Liver (tissue), 9 donors: ENCODE measurements around the gene RBM47. TPM values are rescaled to one million over a fixed set of nuclear protein-coding genes. Genes with fewer than 3 reads are reported as not detected.

Experiments used
- DNase-seq: peaks from one replicate; pipeline ENCODE4 v3.0.0-alpha.2; 2017; ENCODE audit warnings: low spot score
- H3K27ac ChIP-seq, 2 donors: one replicate each; pipeline ENCODE4 v1.7.0; 2013; ENCODE audit warnings: inconsistent platforms in 2 of 2, low read length in 2 of 2, control low read depth in 1 of 2, low read depth in 1 of 2, mild to moderate bottlenecking in 1 of 2
- H3K27me3 ChIP-seq, 4 donors: one replicate each; pipeline versions ENCODE4 v1.6.1 to v1.7.0; 2013; ENCODE audit warnings: low read length in 3 of 4, inconsistent platforms in 1 of 4, mild to moderate bottlenecking in 1 of 4, moderate library complexity in 1 of 4; ENCODE audit not compliant: control insufficient read depth in 4 of 4, insufficient read depth in 4 of 4
- H3K36me3 ChIP-seq, 4 donors: one replicate each; pipeline versions ENCODE4 v1.6.1 to v1.7.0; 2013; ENCODE audit warnings: low read length in 3 of 4, mild to moderate bottlenecking in 3 of 4, low read depth in 1 of 4, moderate library complexity in 1 of 4; ENCODE audit not compliant: control insufficient read depth in 4 of 4, insufficient read depth in 3 of 4
- H3K4me1 ChIP-seq, 4 donors: one replicate each; pipeline versions ENCODE4 v1.6.1 to v1.7.0; 2013; ENCODE audit warnings: low read length in 3 of 4, mild to moderate bottlenecking in 3 of 4, moderate library complexity in 1 of 4; ENCODE audit not compliant: control insufficient read depth in 4 of 4, insufficient read depth in 4 of 4
- H3K4me3 ChIP-seq, 3 donors: one replicate each; pipeline versions ENCODE4 v1.6.1 to v1.7.0; 2013; ENCODE audit warnings: low read length in 3 of 3, control low read depth in 1 of 3, low read depth in 1 of 3, mild to moderate bottlenecking in 1 of 3
- H3K9ac ChIP-seq, 2 donors: one replicate each; pipeline ENCODE4 v1.7.0; 2013; ENCODE audit warnings: low read length in 2 of 2, mild to moderate bottlenecking in 2 of 2, moderate library complexity in 2 of 2, control low read depth in 1 of 2, low read depth in 1 of 2
- H3K9me3 ChIP-seq, 4 donors: one replicate each; pipeline versions ENCODE4 v1.6.1 to v1.7.0; 2013; ENCODE audit warnings: low read length in 3 of 4; ENCODE audit not compliant: control insufficient read depth in 4 of 4
- ATF3 ChIP-seq: IDR thresholded peaks from 2 replicates; pipeline ENCODE4 v1.6.1; 2016; ENCODE audit warnings: antibody characterized with exemption
- CTCF ChIP-seq: fragments of 150-350 bp; IDR thresholded peaks from 2 replicates; pipeline ENCODE4 v1.5.1; 2017; ENCODE audit warnings: improper control_type of control experiment, low read depth, low read length; ENCODE audit not compliant: missing input control
- EGR1 ChIP-seq, 2 donors: IDR thresholded peaks; 2 replicates each; pipeline ENCODE4 v1.6.1; 2016 to 2018; ENCODE audit warnings: antibody characterized with exemption in 2 of 2, low read depth in 2 of 2
- FOXA1 ChIP-seq: IDR thresholded peaks from 2 replicates; pipeline ENCODE4 v1.6.1; 2016; ENCODE audit warnings: antibody characterized with exemption
- GABPA ChIP-seq, 2 donors: IDR thresholded peaks in 1 of 2; conservative IDR thresholded peaks in 1 of 2; 2 replicates each; pipeline ENCODE4 v1.6.1; 2016; ENCODE audit warnings: antibody characterized with exemption in 2 of 2, mild to moderate bottlenecking in 1 of 2, moderate library complexity in 1 of 2
- HNF4A ChIP-seq, 2 donors: conservative IDR thresholded peaks; 2 replicates each; pipeline ENCODE4 v1.6.1; 2016; ENCODE audit warnings: antibody characterized with exemption in 2 of 2, mild to moderate bottlenecking in 2 of 2
- HNF4G ChIP-seq: IDR thresholded peaks from 2 replicates; pipeline ENCODE4 v1.6.1; 2016; ENCODE audit warnings: antibody characterized with exemption
- MAX ChIP-seq: IDR thresholded peaks from 2 replicates; pipeline ENCODE4 v1.6.1; 2016; ENCODE audit warnings: antibody characterized with exemption
- NR2F2 ChIP-seq: IDR thresholded peaks from 2 replicates; pipeline ENCODE4 v1.6.1; 2016; ENCODE audit warnings: antibody characterized with exemption
- RAD21 ChIP-seq, 2 donors: IDR thresholded peaks; 2 replicates each; pipeline ENCODE4 v1.6.1; 2016; ENCODE audit warnings: antibody characterized with exemption in 2 of 2, mild to moderate bottlenecking in 2 of 2
- REST ChIP-seq: IDR thresholded peaks from 2 replicates; pipeline ENCODE4 v1.6.1; 2016; ENCODE audit warnings: antibody characterized with exemption, mild to moderate bottlenecking
- RXRA ChIP-seq, 2 donors: IDR thresholded peaks; 2 replicates each; pipeline ENCODE4 v1.6.1; 2017 to 2018; ENCODE audit warnings: antibody characterized with exemption in 2 of 2, mild to moderate bottlenecking in 1 of 2
- SP1 ChIP-seq: IDR thresholded peaks from 2 replicates; pipeline ENCODE4 v1.6.1; 2018; ENCODE audit warnings: antibody characterized with exemption, mild to moderate bottlenecking
- YY1 ChIP-seq: IDR thresholded peaks from 2 replicates; pipeline ENCODE4 v1.6.1; 2016; ENCODE audit warnings: antibody characterized with exemption, mild to moderate bottlenecking
- ZBTB33 ChIP-seq: IDR thresholded peaks from 2 replicates; pipeline ENCODE4 v1.6.1; 2016; ENCODE audit warnings: antibody characterized with exemption
- WGBS: extraction: QIAGEN DNeasy Blood & Tissue Kit; methylation state at CpG from one replicate; pipeline ENCODE4 v1.1.7; 2013; 5-methylcytosine and 5-hydroxymethylcytosine counted together
- polyA plus RNA-seq, 2 donors: library from polyadenylated mRNA; stranded (reverse) in 1 of 2; unstranded in 1 of 2; fragments of 200-250 nt in 1 of 2; fragments of >200 nt in 1 of 2; fragmentation: Nextera tagmentation in 1 of 2; extraction: Ambion mirVana in 1 of 2; gene quantifications; one replicate each; pipeline versions ENCODE4 v1.2.1 to v1.2.3, GENCODE V29; 2013 to 2015
- total RNA-seq, 2 donors: library from RNA; depleted of rRNA; stranded (reverse); fragments of >200 nt; gene quantifications; one replicate each; pipeline ENCODE4 v1.2.3, GENCODE V29; 2014
- donor health status: healthy.
- donor health status: healthy.
- donor health status: healthy.
- donor health status: healthy.
- donor health status: healthy.

The RBM47 gene
- total and polyA plus RNA-seq, 4 donors = 16.5 to 81.2 (median 24.7) TPM

DNA sequence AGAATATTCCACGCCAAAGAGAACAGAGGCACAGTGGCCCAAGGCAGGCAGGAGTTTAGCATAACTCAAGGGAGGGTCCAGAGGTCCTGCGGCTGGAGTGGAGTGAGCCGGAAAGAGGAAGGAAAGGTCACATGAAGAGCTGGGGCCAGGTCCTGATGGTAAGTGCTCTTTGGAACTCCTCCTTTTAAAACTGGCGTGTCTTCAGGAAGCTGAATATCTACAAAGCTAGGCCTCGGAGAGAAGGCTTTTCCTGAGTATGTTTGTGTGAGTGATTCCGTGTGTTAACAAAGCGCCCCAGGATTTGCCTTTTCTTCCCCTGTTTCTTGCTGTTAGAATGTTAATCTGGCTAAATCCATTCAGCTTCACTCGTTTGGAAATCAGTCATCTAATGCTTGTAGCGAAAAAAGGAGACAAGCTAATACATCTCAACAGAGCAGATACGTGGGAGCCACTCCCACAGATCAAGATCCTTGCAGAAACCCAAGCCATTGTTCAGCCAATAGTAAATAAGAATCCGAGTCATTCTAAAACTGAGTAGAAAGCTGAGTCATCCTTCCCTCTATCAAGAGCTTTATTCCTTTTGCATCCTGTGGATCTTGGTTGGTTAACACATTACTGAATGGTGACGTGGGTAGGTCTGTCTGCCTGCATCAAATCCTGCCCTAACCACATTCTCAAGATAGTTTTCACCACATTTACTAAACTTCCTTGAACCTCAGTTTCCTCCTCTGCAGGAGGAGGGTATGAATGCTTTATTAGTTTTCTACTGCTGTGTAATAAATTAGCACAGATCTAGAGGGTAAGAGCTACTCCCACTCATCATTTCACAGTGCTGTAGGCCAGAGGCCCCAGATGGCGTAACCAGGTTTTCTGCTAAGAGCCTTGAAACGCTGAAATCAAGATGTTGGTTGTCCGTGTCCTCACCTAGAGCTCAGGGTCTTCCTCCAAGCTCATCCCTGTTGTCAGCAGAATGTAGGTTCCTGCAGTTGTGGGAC, 43.2 kb upstream of the RBM47 start:
- WGBS = 74% methylated on average over 15 of the region's 15 CpGs
- H3K36me3 ChIP-seq = no peaks in the 10 kb centered on the region
- TF ChIP-seq NR2F2 (peak; percentile 51), EGR1 (IDR thresholded peaks at IDR 0.05; ENCODE audit: low read depth in 2 of 2) (no peak), CTCF (no peak), RXRA (IDR thresholded peaks at IDR 0.05) (no peak), RAD21 (IDR thresholded peaks at IDR 0.05) (no peak)
- no peaks in the 10 kb centered on the region for H3K4me1 ChIP-seq
- no peak overlapping the region for H3K9ac ChIP-seq
- no peak overlapping the region for H3K27ac ChIP-seq
- no peak overlapping the region for H3K4me3 ChIP-seq
- H3K27me3 ChIP-seq = no peaks in the 10 kb centered on the region
- no peak for DNase-seq
- no peaks in the 10 kb centered on the region for H3K9me3 ChIP-seq

GRCh38 chr4:40669504-40669903, 39.8 kb upstream of the RBM47 start:
- no peaks in the 10 kb centered on the region for H3K36me3 ChIP-seq
- 95% methylated on average over 8 of the region's 8 CpGs for WGBS
- DNase-seq = no peak
- H3K4me3 ChIP-seq = no peak overlapping the region
- no peaks in the 10 kb centered on the region for H3K4me1 ChIP-seq
- H3K27ac ChIP-seq = no peak overlapping the region
- no peaks in the 10 kb centered on the region for H3K9me3 ChIP-seq
- no peaks in the 10 kb centered on the region for H3K27me3 ChIP-seq
- no peak overlapping the region for H3K9ac ChIP-seq
- no peak for TF ChIP-seq RAD21 (IDR thresholded peaks at IDR 0.05)
- TF ChIP-seq ZBTB33 = no peak
- TF ChIP-seq FOXA1 = no peak
- TF ChIP-seq CTCF = no peak
- no peak for TF ChIP-seq RXRA (IDR thresholded peaks at IDR 0.05)
- no peak for TF ChIP-seq REST
- no peak for TF ChIP-seq GABPA (IDR thresholded peaks at IDR 0.05 in 1 of 2, conservative IDR thresholded peaks at IDR 0.05 in 1 of 2)
- no peak for TF ChIP-seq SP1
- TF ChIP-seq YY1 = no peak
- no peak for TF ChIP-seq ATF3
- no peak for TF ChIP-seq HNF4G
- no peak for TF ChIP-seq HNF4A (conservative IDR thresholded peaks at IDR 0.05)
- TF ChIP-seq EGR1 (IDR thresholded peaks at IDR 0.05; ENCODE audit: low read depth in 2 of 2) = no peak
- no peak for TF ChIP-seq MAX
